ENCODE data around the gene CALCOCO2.
"Not testable (repeated sequence)": the region's sequence is repeated elsewhere in the genome, so short reads cannot be mapped to it uniquely, and the experiment has no call there.

CALCOCO2 gene

GRCh38 chr17:48834973-48835372 is 4.1 kb downstream of the CALCOCO2 start:
- Histone ChIP-seq H3K36me3 (ENCODE audit: control insufficient read depth, insufficient read depth, low read length, severe bottlenecking) (peaks cover 9% of the 10 kb centered on the region), H3K27me3 (replicated peaks; ENCODE audit: control insufficient read depth, insufficient read depth, low read length) (no peaks in the 10 kb centered on the region), H3K4me3 (ENCODE audit: low read length) (no peak overlapping the region), H3K9me3 (ENCODE audit: control insufficient read depth, low read length) (no peaks in the 10 kb centered on the region), H3K4me1 (ENCODE audit: control insufficient read depth, insufficient read depth, low read length) (peaks cover 38% of the 10 kb centered on the region), H3K9ac (ENCODE audit: low read length) (no peak overlapping the region)
- no peak for DNase-seq (ENCODE audit: low read depth)

- Histone ChIP-seq H3K9ac (ENCODE audit: low read length) (no peak overlapping the region), H3K27me3 (replicated peaks; ENCODE audit: control insufficient read depth, insufficient read depth, low read length) (no peaks in the 10 kb centered on the region), H3K9me3 (ENCODE audit: control insufficient read depth, low read length) (no peaks in the 10 kb centered on the region), H3K4me1 (ENCODE audit: control insufficient read depth, insufficient read depth, low read length) (peaks cover 48% of the 10 kb centered on the region), H3K36me3 (ENCODE audit: control insufficient read depth, insufficient read depth, low read length, severe bottlenecking) (peaks cover 9% of the 10 kb centered on the region), H3K4me3 (ENCODE audit: low read length) (no peak overlapping the region)
- DNase-seq (ENCODE audit: low read depth), result no peak
Observed at GRCh38 chr17:48835971-48836370, 5.1 kb downstream of the CALCOCO2 start.

- H3K9ac ChIP-seq (ENCODE audit: low read length); DNase-seq (ENCODE audit: low read depth); H3K9me3 ChIP-seq (ENCODE audit: control insufficient read depth, low read length); H3K4me3 ChIP-seq (ENCODE audit: low read length); H3K27me3 ChIP-seq (replicated peaks; ENCODE audit: control insufficient read depth, insufficient read depth, low read length): not testable (repeated sequence)
- Histone ChIP-seq H3K36me3 (ENCODE audit: control insufficient read depth, insufficient read depth, low read length, severe bottlenecking) (peaks cover 12% of the 10 kb centered on the region), H3K4me1 (ENCODE audit: control insufficient read depth, insufficient read depth, low read length) (peaks cover 51% of the 10 kb centered on the region)
Observed at GRCh38 chr17:48837458-48837857, 6.6 kb downstream of the CALCOCO2 start.

- no peaks in the 10 kb centered on the region for H3K27me3 ChIP-seq (replicated peaks; ENCODE audit: control insufficient read depth, insufficient read depth, low read length)
- peak; percentile 38 for DNase-seq (ENCODE audit: low read depth)
- H3K9me3 ChIP-seq (ENCODE audit: control insufficient read depth, low read length), result no peaks in the 10 kb centered on the region
- H3K36me3 ChIP-seq (ENCODE audit: control insufficient read depth, insufficient read depth, low read length, severe bottlenecking), result peaks cover 33% of the 10 kb centered on the region
- peak overlapping the region; percentile 94 for H3K9ac ChIP-seq (ENCODE audit: low read length)
- peaks cover 42% of the 10 kb centered on the region for H3K4me1 ChIP-seq (ENCODE audit: control insufficient read depth, insufficient read depth, low read length)
- peak overlapping the region; percentile 79 for H3K4me3 ChIP-seq (ENCODE audit: low read length)
Observed at GRCh38 chr17:48840441-48840840, 9.6 kb downstream of the CALCOCO2 start.

GRCh38 chr17:48841395-48841831 is 10.6 kb downstream of the CALCOCO2 start:
- Histone ChIP-seq H3K27me3 (replicated peaks; ENCODE audit: control insufficient read depth, insufficient read depth, low read length) (no peaks in the 10 kb centered on the region), H3K36me3 (ENCODE audit: control insufficient read depth, insufficient read depth, low read length, severe bottlenecking) (peaks cover 36% of the 10 kb centered on the region), H3K4me3 (ENCODE audit: low read length) (peak overlapping the region; percentile 79), H3K9ac (ENCODE audit: low read length) (peak overlapping the region; percentile 94), H3K4me1 (ENCODE audit: control insufficient read depth, insufficient read depth, low read length) (peaks cover 42% of the 10 kb centered on the region), H3K9me3 (ENCODE audit: control insufficient read depth, low read length) (no peaks in the 10 kb centered on the region)
- DNase-seq (ENCODE audit: low read depth), result peak; percentile 95

- no peaks in the 10 kb centered on the region for H3K27me3 ChIP-seq (replicated peaks; ENCODE audit: control insufficient read depth, insufficient read depth, low read length)
- H3K9me3 ChIP-seq (ENCODE audit: control insufficient read depth, low read length), result no peaks in the 10 kb centered on the region
- peak overlapping the region; percentile 94 for H3K9ac ChIP-seq (ENCODE audit: low read length)
- peaks cover 49% of the 10 kb centered on the region for H3K36me3 ChIP-seq (ENCODE audit: control insufficient read depth, insufficient read depth, low read length, severe bottlenecking)
- DNase-seq (ENCODE audit: low read depth), result peak; percentile 54
- peaks cover 42% of the 10 kb centered on the region for H3K4me1 ChIP-seq (ENCODE audit: control insufficient read depth, insufficient read depth, low read length)
- peak overlapping the region; percentile 37 for H3K4me3 ChIP-seq (ENCODE audit: low read length)
Observed at GRCh38 chr17:48842746-48843145, 11.9 kb downstream of the CALCOCO2 start.

- no peaks in the 10 kb centered on the region for H3K27me3 ChIP-seq (replicated peaks; ENCODE audit: control insufficient read depth, insufficient read depth, low read length)
- H3K9me3 ChIP-seq (ENCODE audit: control insufficient read depth, low read length), result no peaks in the 10 kb centered on the region
- H3K4me3 ChIP-seq (ENCODE audit: low read length), result no peak overlapping the region
- H3K9ac ChIP-seq (ENCODE audit: low read length), result peak overlapping the region; percentile 94
- H3K36me3 ChIP-seq (ENCODE audit: control insufficient read depth, insufficient read depth, low read length, severe bottlenecking), result peaks cover 55% of the 10 kb centered on the region
- H3K4me1 ChIP-seq (ENCODE audit: control insufficient read depth, insufficient read depth, low read length), result peaks cover 42% of the 10 kb centered on the region
- DNase-seq (ENCODE audit: low read depth), result peak; percentile 23
Observed at GRCh38 chr17:48843187-48843900, 12.5 kb downstream of the CALCOCO2 start.

- H3K9me3 ChIP-seq (ENCODE audit: control insufficient read depth, low read length), result no peaks in the 10 kb centered on the region
- no peak overlapping the region for H3K4me3 ChIP-seq (ENCODE audit: low read length)
- peaks cover 3% of the 10 kb centered on the region for H3K4me1 ChIP-seq (ENCODE audit: control insufficient read depth, insufficient read depth, low read length)
- H3K9ac ChIP-seq (ENCODE audit: low read length), result no peak overlapping the region
- no peaks in the 10 kb centered on the region for H3K27me3 ChIP-seq (replicated peaks; ENCODE audit: control insufficient read depth, insufficient read depth, low read length)
- DNase-seq (ENCODE audit: low read depth), result no peak
- H3K36me3 ChIP-seq (ENCODE audit: control insufficient read depth, insufficient read depth, low read length, severe bottlenecking), result peaks cover 94% of the 10 kb centered on the region
Observed at GRCh38 chr17:48850792-48851323, 20.0 kb downstream of the CALCOCO2 start.

GRCh38 chr17:48854774-48855476 is 24.1 kb downstream of the CALCOCO2 start:
- DNase-seq (ENCODE audit: low read depth), result no peak
- Histone ChIP-seq H3K9ac (ENCODE audit: low read length) (no peak overlapping the region), H3K9me3 (ENCODE audit: control insufficient read depth, low read length) (no peaks in the 10 kb centered on the region), H3K4me3 (ENCODE audit: low read length) (no peak overlapping the region), H3K4me1 (ENCODE audit: control insufficient read depth, insufficient read depth, low read length) (peaks cover 3% of the 10 kb centered on the region), H3K36me3 (ENCODE audit: control insufficient read depth, insufficient read depth, low read length, severe bottlenecking) (peaks cover 87% of the 10 kb centered on the region), H3K27me3 (replicated peaks; ENCODE audit: control insufficient read depth, insufficient read depth, low read length) (no peaks in the 10 kb centered on the region)

- H3K4me1 ChIP-seq (ENCODE audit: control insufficient read depth, insufficient read depth, low read length), result peaks cover 3% of the 10 kb centered on the region
- no peaks in the 10 kb centered on the region for H3K9me3 ChIP-seq (ENCODE audit: control insufficient read depth, low read length)
- H3K4me3 ChIP-seq (ENCODE audit: low read length), result no peak overlapping the region
- DNase-seq (ENCODE audit: low read depth), result no peak
- peaks cover 87% of the 10 kb centered on the region for H3K36me3 ChIP-seq (ENCODE audit: control insufficient read depth, insufficient read depth, low read length, severe bottlenecking)
- H3K27me3 ChIP-seq (replicated peaks; ENCODE audit: control insufficient read depth, insufficient read depth, low read length), result no peaks in the 10 kb centered on the region
- H3K9ac ChIP-seq (ENCODE audit: low read length), result no peak overlapping the region
Observed at GRCh38 chr17:48856122-48856821, 25.4 kb downstream of the CALCOCO2 start.

GRCh38 chr17:48860034-48860433 is 29.2 kb downstream of the CALCOCO2 start:
- Histone ChIP-seq H3K4me1 (ENCODE audit: control insufficient read depth, insufficient read depth, low read length) (no peaks in the 10 kb centered on the region), H3K9me3 (ENCODE audit: control insufficient read depth, low read length) (no peaks in the 10 kb centered on the region), H3K4me3 (ENCODE audit: low read length) (no peak overlapping the region), H3K27me3 (replicated peaks; ENCODE audit: control insufficient read depth, insufficient read depth, low read length) (no peaks in the 10 kb centered on the region), H3K36me3 (ENCODE audit: control insufficient read depth, insufficient read depth, low read length, severe bottlenecking) (peaks cover 91% of the 10 kb centered on the region), H3K9ac (ENCODE audit: low read length) (no peak overlapping the region)
- no peak for DNase-seq (ENCODE audit: low read depth)

Measured in adipocyte (in vitro differentiated cells).